GM19463 (cell line): ENCODE data around the gene STAC3.

Source experiments
- ATAC-seq: cut with Tn5 transposase; IDR thresholded peaks from one replicate; pipeline ENCODE4 v1.9.1; 2021; ENCODE audit warnings: mild to moderate bottlenecking, moderate library complexity; ENCODE audit not compliant: unreplicated experiment

STAC3 gene

GRCh38 chr12:57212701-57213057, 38.3 kb downstream of the STAC3 start:
- no peak for ATAC-seq

GRCh38 chr12:57211791-57212700, 38.9 kb downstream of the STAC3 start:
- no peak for ATAC-seq

GRCh38 chr12:57210926-57211692, 39.9 kb downstream of the STAC3 start:
- ATAC-seq, result no peak

GRCh38 chr12:57210461-57210860, 40.5 kb downstream of the STAC3 start:
- ATAC-seq, result no peak

DNA sequence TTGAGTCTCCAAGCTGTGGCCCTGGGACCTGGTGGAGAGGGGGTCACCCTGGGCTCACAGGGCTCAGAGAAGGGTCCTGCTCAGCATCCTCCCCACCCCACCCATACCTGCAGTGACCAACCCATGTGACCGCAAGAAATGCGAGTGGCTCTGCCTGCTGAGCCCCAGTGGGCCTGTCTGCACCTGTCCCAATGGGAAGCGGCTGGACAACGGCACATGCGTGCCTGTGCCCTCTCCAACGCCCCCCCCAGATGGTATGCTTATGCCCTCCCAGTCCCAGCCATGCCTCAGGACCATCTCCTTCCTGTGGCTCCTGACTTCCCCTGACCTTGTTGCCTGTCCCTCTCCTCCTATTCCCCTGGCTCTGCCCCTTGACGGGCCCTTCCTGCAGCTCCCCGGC, 41.1 kb downstream of the STAC3 start:
- ATAC-seq, result no peak

- no peak for ATAC-seq
These were observed 42.2 kb downstream of the STAC3 start for GRCh38 chr12:57208631-57209282.

DNA sequence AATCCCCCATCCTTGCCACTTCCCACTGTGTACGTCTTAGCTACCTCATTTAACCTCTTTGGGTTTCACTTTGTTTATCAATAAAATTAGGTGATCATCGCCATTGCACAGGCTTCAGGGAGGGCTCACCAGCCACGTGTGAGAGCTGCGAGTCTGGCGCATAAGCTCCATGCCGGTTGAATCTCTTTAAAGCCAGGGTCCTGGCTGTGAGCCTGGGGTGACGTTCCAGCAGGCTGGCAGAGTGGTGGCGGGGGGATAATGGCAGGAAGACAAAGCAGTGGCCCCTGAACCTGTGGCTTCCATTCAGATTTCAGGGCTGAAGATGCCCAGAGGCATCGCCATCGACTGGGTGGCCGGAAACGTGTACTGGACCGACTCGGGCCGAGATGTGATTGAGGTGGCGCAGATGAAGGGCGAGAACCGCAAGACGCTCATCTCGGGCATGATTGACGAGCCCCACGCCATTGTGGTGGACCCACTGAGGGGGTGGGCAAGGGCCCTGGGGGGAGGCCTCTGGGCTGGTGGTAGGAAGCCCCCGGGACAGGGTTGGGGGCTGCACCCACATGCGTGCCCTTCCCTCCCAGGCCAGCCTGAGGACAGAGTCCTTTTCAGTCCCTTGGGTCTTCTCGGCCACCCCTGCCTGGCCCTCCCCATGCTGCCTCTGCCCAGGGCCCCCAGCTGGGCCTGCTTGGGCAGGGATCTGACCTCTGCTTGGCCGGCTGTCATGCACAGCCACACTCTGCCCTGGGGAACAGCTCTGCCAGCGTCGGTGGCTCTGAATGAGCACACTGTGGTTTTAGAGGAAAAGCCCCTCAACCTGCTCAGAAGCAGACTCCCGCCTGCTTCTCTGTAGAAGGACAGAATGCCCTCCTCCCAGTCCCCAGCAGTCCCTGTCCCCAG, 43.0 kb downstream of the STAC3 start:
- ATAC-seq, result no peak

GRCh38 chr12:57205931-57206330, 45.1 kb downstream of the STAC3 start:
- ATAC-seq, result no peak

GRCh38 chr12:57205186-57205585, 45.8 kb downstream of the STAC3 start:
- no peak for ATAC-seq

- ATAC-seq, result no peak
These were observed 46.5 kb downstream of the STAC3 start for GRCh38 chr12:57204454-57204853.

DNA sequence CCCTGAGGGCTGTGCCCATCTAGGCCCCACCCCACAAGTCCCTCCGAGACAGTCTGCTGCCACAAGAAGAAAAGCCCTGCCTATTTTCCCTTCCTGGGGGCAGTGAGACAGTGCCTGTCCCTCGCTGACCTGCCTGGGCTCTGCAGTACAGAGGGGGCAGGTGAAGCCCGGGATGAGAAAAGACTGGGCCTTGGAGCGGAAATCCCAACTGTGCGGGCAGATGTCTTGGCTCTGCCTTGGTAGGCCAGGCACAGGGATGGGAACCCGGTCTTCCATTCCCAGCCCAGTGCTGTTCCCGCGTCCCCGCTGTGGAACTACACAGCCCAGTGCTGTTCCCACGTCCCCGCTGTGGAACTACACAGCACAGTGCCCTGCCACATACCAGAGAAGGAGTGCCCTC, 47.2 kb downstream of the STAC3 start:
- no peak for ATAC-seq

GRCh38 chr12:57203201-57203600, 47.8 kb downstream of the STAC3 start:
- no peak for ATAC-seq

- ATAC-seq, result no peak
These were observed 48.7 kb downstream of the STAC3 start for GRCh38 chr12:57202321-57202720.

DNA sequence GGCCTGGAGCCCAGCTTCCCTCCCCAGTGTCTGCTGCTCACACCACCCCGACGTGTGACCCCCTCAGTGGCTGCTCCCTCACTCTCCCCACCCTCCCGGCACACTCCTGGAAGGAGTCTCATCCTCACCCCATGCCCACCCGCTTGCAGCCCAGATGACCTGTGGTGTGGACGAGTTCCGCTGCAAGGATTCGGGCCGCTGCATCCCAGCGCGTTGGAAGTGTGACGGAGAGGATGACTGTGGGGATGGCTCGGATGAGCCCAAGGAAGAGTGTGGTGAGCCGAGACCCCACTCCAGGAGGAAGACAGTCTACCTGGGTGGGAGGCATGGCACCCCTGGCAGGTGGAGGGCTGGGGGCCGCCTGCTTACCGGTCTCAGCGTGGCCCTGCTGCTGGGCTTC, 49.4 kb downstream of the STAC3 start:
- no peak for ATAC-seq

DNA sequence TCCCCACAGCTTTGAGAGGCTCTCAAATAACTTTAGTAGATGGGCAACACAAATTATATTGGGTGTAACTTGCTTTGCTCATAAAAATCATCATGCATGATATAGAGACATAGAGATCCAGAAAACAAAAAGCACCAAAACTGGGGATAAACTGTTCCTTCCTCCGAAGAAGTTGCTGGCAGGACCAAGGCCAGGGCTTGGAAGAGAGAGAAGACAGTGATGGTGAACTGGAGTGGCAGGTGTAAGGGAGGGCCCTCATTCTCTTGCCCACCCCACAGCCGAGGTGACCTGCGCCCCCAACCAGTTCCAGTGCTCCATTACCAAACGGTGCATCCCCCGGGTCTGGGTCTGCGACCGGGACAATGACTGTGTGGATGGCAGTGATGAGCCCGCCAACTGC, 49.8 kb downstream of the STAC3 start:
- ATAC-seq, result no peak

GRCh38 chr12:57200497-57200896, 50.5 kb downstream of the STAC3 start:
- no peak for ATAC-seq

DNA sequence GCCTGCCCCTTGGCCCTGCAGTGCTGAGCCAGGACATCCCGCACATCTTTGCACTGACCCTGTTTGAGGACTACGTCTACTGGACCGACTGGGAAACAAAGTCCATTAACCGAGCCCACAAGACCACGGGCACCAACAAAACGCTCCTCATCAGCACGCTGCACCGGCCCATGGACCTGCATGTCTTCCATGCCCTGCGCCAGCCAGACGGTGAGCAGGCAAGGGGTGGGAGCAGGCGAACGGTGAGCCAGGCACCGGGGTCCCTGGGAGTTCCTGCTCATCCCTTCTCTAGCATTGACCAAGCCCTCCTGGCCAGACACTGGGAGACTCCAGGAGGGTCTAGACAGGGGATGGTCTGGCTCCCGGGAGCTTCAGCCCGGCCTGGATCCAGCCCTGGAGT, 51.8 kb downstream of the STAC3 start:
- ATAC-seq, result no peak

DNA sequence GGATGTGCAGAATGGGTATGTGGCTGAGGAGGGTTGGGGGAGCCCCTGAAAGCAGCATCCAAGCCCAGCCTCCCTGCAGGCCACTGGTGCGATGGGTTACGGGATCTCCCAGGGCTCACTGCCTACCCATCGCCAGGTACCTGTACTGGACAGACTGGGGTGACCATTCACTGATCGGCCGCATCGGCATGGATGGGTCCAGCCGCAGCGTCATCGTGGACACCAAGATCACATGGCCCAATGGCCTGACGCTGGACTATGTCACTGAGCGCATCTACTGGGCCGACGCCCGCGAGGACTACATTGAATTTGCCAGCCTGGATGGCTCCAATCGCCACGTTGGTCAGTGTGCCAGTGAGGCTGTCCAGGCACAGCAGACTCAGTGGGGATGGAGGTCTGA, 52.7 kb downstream of the STAC3 start:
- ATAC-seq, result no peak

GRCh38 chr12:57196956-57197355, 54.0 kb downstream of the STAC3 start:
- no peak for ATAC-seq

- no peak for ATAC-seq
These were observed 54.5 kb downstream of the STAC3 start for GRCh38 chr12:57196439-57196838.
